Mononuclear cell (primary cell): ENCODE data around the gene PTPRM. TPM values are rescaled to one million over a fixed set of nuclear protein-coding genes. Genes with fewer than 3 reads are reported as not detected.
"Not testable (repeated sequence)": the region's sequence is repeated elsewhere in the genome, so short reads cannot be mapped to it uniquely, and the experiment has no call there.

ENCODE experiments used
- H3K27me3 ChIP-seq: 2 replicates; pipeline ENCODE4 v1.6.0; 2011; ENCODE audit warnings: low read length, control low read depth; ENCODE audit not compliant: insufficient read depth
- H3K4me1 ChIP-seq: 2 replicates; pipeline ENCODE4 v1.5.1; 2011; ENCODE audit warnings: mild to moderate bottlenecking, low read length, control low read depth; ENCODE audit not compliant: insufficient read depth
- H3K4me3 ChIP-seq: 2 replicates; pipeline ENCODE4 v1.5.1; 2011; ENCODE audit warnings: mild to moderate bottlenecking, low read length, moderate library complexity
- H3K9me3 ChIP-seq: 2 replicates; pipeline ENCODE4 v1.5.1; 2011; ENCODE audit warnings: low read depth, mild to moderate bottlenecking, control low read depth, low read length
- total RNA-seq: library from RNA; depleted of rRNA; stranded (reverse); fragments of >200 nt; gene quantifications from one replicate; pipeline ENCODE4 v1.2.3, GENCODE V29; 2012

The PTPRM gene
- total RNA-seq, 1 donor, result 8.0 TPM

- H3K9me3 ChIP-seq, result no peaks in the 10 kb centered on the region
- no peaks in the 10 kb centered on the region for H3K4me1 ChIP-seq
- H3K4me3 ChIP-seq, result no peak overlapping the region
- H3K27me3 ChIP-seq, result no peaks in the 10 kb centered on the region
These were observed 370.2 kb downstream of the PTPRM start for GRCh38 chr18:7937268-7937667.

GRCh38 chr18:7939521-7939920 is 372.4 kb downstream of the PTPRM start:
- no peaks in the 10 kb centered on the region for H3K27me3 ChIP-seq
- no peaks in the 10 kb centered on the region for H3K4me1 ChIP-seq
- no peaks in the 10 kb centered on the region for H3K9me3 ChIP-seq
- H3K4me3 ChIP-seq, result no peak overlapping the region

- Histone ChIP-seq H3K4me3 (no peak overlapping the region), H3K4me1 (no peaks in the 10 kb centered on the region), H3K9me3 (no peaks in the 10 kb centered on the region), H3K27me3 (no peaks in the 10 kb centered on the region)
These were observed 373.3 kb downstream of the PTPRM start for GRCh38 chr18:7940379-7940778.

- Histone ChIP-seq H3K4me1 (no peaks in the 10 kb centered on the region), H3K27me3 (no peaks in the 10 kb centered on the region), H3K4me3 (no peak overlapping the region), H3K9me3 (no peaks in the 10 kb centered on the region)
These were observed 373.9 kb downstream of the PTPRM start for GRCh38 chr18:7940971-7941370.

GRCh38 chr18:7941533-7941932 is 374.4 kb downstream of the PTPRM start:
- H3K4me1 ChIP-seq, result no peaks in the 10 kb centered on the region
- H3K9me3 ChIP-seq, result no peaks in the 10 kb centered on the region
- no peak overlapping the region for H3K4me3 ChIP-seq
- no peaks in the 10 kb centered on the region for H3K27me3 ChIP-seq

- H3K27me3 ChIP-seq, result no peaks in the 10 kb centered on the region
- H3K4me3 ChIP-seq, result no peak overlapping the region
- no peaks in the 10 kb centered on the region for H3K4me1 ChIP-seq
- H3K9me3 ChIP-seq, result no peaks in the 10 kb centered on the region
These were observed 378.8 kb downstream of the PTPRM start for GRCh38 chr18:7945882-7946281.

- H3K9me3 ChIP-seq, result no peaks in the 10 kb centered on the region
- H3K27me3 ChIP-seq, result no peaks in the 10 kb centered on the region
- no peak overlapping the region for H3K4me3 ChIP-seq
- H3K4me1 ChIP-seq, result no peaks in the 10 kb centered on the region
These were observed 379.7 kb downstream of the PTPRM start for GRCh38 chr18:7946734-7947377.

- Histone ChIP-seq H3K27me3 (no peaks in the 10 kb centered on the region), H3K9me3 (no peaks in the 10 kb centered on the region), H3K4me3 (no peak overlapping the region), H3K4me1 (no peaks in the 10 kb centered on the region)
These were observed 383.4 kb downstream of the PTPRM start for GRCh38 chr18:7950380-7951136.

GRCh38 chr18:7953095-7953958 is 386.2 kb downstream of the PTPRM start:
- no peak overlapping the region for H3K4me3 ChIP-seq
- H3K9me3 ChIP-seq, result no peaks in the 10 kb centered on the region
- H3K27me3 ChIP-seq, result no peaks in the 10 kb centered on the region
- H3K4me1 ChIP-seq, result no peaks in the 10 kb centered on the region

GRCh38 chr18:7954238-7954637 is 387.1 kb downstream of the PTPRM start:
- Histone ChIP-seq H3K4me3 (no peak overlapping the region), H3K9me3 (no peaks in the 10 kb centered on the region), H3K27me3 (no peaks in the 10 kb centered on the region), H3K4me1 (no peaks in the 10 kb centered on the region)

- Histone ChIP-seq H3K27me3 (no peaks in the 10 kb centered on the region), H3K4me3 (no peak overlapping the region), H3K4me1 (no peaks in the 10 kb centered on the region), H3K9me3 (no peaks in the 10 kb centered on the region)
These were observed 388.1 kb downstream of the PTPRM start for GRCh38 chr18:7955175-7955574.

GRCh38 chr18:7957297-7957696 is 390.2 kb downstream of the PTPRM start:
- H3K4me1 ChIP-seq, result no peaks in the 10 kb centered on the region
- no peaks in the 10 kb centered on the region for H3K9me3 ChIP-seq
- no peak overlapping the region for H3K4me3 ChIP-seq
- no peaks in the 10 kb centered on the region for H3K27me3 ChIP-seq

GRCh38 chr18:7958081-7958896 is 391.2 kb downstream of the PTPRM start:
- Histone ChIP-seq H3K4me3 (no peak overlapping the region), H3K4me1 (no peaks in the 10 kb centered on the region), H3K9me3 (no peaks in the 10 kb centered on the region)

GRCh38 chr18:7958897-7959146 is 391.7 kb downstream of the PTPRM start:
- Histone ChIP-seq H3K27me3 (no peaks in the 10 kb centered on the region), H3K9me3 (no peaks in the 10 kb centered on the region), H3K4me1 (no peaks in the 10 kb centered on the region), H3K4me3 (no peak overlapping the region)

More at GRCh38 chr18:7958081-7958896, 391.2 kb downstream of the PTPRM start:
- no peaks in the 10 kb centered on the region for H3K27me3 ChIP-seq

- H3K4me1 ChIP-seq, H3K4me3 ChIP-seq, H3K27me3 ChIP-seq, H3K9me3 ChIP-seq: not testable (repeated sequence)
These were observed 399.6 kb downstream of the PTPRM start for GRCh38 chr18:7966682-7967081.
